HEK293T (cell line): ENCODE measurements around the gene NR1H4.

Source experiments
- NFRKB ChIP-seq: fragments of 450-650 bp; IDR thresholded peaks from 2 replicates; pipeline ENCODE4 v1.6.1; 2016; ENCODE audit warnings: mild to moderate bottlenecking, moderate library complexity
- SUZ12 ChIP-seq: fragments of 450-650 bp; IDR thresholded peaks from 2 replicates; pipeline ENCODE4 v1.6.1; 2016; ENCODE audit warnings: mild to moderate bottlenecking

GRCh38 chr12:100447381-100447780 is 26.3 kb upstream of the NR1H4 start:
- TF ChIP-seq NFRKB (no peak), SUZ12 (no peak)
